PFSK-1 (cell line): ENCODE data around the gene CUTA.

ENCODE experiments used
- FOXP2 ChIP-seq: optimal IDR thresholded peaks from 2 replicates; pipeline ENCODE3; 2011; ENCODE audit warnings: borderline replicate concordance, control low read depth, inconsistent platforms; ENCODE audit not compliant: insufficient read depth; ENCODE audit errors: extremely low read length, extremely low read depth
- POLR2AphosphoS5 ChIP-seq: IDR thresholded peaks from 2 replicates; pipeline ENCODE4 v1.6.1; 2012; ENCODE audit warnings: low read depth, mild to moderate bottlenecking, control low read depth, low read length, moderate library complexity
- SIN3A ChIP-seq: IDR thresholded peaks from 2 replicates; pipeline ENCODE4 v1.6.1; 2012; ENCODE audit warnings: mild to moderate bottlenecking, low read length, moderate library complexity, borderline replicate concordance; ENCODE audit not compliant: insufficient read depth
- TAF1 ChIP-seq: IDR thresholded peaks from 2 replicates; pipeline ENCODE4 v1.6.1; 2012; ENCODE audit warnings: low read length, control low read depth, borderline replicate concordance; ENCODE audit not compliant: insufficient read depth
- TF ChIP-seq, protein P1 (sequence below), 2 experiments: IDR thresholded peaks; 2 replicates each; pipeline versions ENCODE4 v1.6.1 to v1.8.0; 2011 to 2012; ENCODE audit warnings: low read depth in 2 of 2, low read length in 2 of 2, control low read depth in 1 of 2, inconsistent platforms in 1 of 2, mild to moderate bottlenecking in 1 of 2, moderate library complexity in 1 of 2; ENCODE audit not compliant: insufficient read depth in 1 of 2

DNA sequence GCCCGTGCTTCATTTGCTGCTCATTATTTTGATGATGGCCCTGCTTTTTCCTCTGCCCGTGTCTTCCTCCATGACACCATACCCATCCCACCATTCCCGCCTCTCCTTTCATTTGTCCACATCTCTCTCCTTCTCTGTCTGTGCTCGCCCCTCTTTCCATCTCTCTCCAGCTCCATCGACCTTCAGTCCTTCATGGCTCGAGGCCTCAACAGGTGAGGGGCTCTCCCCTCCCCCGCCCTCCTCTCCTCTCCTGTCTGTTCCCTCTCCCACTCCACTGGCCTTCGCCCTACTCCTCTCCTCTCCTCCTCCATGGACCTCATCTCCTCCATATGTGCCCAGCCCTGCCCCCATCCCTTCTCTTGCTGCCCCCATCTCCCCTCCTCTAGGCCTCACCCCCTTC lies 24.4 kb upstream of the CUTA start:
- no peak for TF ChIP-seq POLR2AphosphoS5
- no peak for TF ChIP-seq TAF1
- TF ChIP-seq SIN3A = no peak
- TF ChIP-seq, protein P1, sequence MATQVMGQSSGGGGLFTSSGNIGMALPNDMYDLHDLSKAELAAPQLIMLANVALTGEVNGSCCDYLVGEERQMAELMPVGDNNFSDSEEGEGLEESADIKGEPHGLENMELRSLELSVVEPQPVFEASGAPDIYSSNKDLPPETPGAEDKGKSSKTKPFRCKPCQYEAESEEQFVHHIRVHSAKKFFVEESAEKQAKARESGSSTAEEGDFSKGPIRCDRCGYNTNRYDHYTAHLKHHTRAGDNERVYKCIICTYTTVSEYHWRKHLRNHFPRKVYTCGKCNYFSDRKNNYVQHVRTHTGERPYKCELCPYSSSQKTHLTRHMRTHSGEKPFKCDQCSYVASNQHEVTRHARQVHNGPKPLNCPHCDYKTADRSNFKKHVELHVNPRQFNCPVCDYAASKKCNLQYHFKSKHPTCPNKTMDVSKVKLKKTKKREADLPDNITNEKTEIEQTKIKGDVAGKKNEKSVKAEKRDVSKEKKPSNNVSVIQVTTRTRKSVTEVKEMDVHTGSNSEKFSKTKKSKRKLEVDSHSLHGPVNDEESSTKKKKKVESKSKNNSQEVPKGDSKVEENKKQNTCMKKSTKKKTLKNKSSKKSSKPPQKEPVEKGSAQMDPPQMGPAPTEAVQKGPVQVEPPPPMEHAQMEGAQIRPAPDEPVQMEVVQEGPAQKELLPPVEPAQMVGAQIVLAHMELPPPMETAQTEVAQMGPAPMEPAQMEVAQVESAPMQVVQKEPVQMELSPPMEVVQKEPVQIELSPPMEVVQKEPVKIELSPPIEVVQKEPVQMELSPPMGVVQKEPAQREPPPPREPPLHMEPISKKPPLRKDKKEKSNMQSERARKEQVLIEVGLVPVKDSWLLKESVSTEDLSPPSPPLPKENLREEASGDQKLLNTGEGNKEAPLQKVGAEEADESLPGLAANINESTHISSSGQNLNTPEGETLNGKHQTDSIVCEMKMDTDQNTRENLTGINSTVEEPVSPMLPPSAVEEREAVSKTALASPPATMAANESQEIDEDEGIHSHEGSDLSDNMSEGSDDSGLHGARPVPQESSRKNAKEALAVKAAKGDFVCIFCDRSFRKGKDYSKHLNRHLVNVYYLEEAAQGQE (IDR thresholded peaks at IDR 0.05; ENCODE audit: insufficient read depth in 1 of 2, low read depth in 2 of 2, low read length in 2 of 2) = no peak
- TF ChIP-seq FOXP2 = no peak
